M059J (cell line): ENCODE measurements around the gene SLC7A10. TPM values are rescaled to one million over a fixed set of nuclear protein-coding genes. Genes with fewer than 3 reads are reported as not detected.

Experiments used
- DNase-seq: peaks from one replicate; pipeline ENCODE4 v3.0.0-alpha.2; 2012; ENCODE audit warnings: low read depth
- total RNA-seq: library from RNA; depleted of rRNA; stranded (reverse); fragments of >200 nt; shearing (Covaris generic); gene quantifications from 2 replicates; pipeline ENCODE4 v1.2.3, GENCODE V29; 2014; rRNA removed

SLC7A10 gene
- not detected in 2 replicates for total RNA-seq

DNA sequence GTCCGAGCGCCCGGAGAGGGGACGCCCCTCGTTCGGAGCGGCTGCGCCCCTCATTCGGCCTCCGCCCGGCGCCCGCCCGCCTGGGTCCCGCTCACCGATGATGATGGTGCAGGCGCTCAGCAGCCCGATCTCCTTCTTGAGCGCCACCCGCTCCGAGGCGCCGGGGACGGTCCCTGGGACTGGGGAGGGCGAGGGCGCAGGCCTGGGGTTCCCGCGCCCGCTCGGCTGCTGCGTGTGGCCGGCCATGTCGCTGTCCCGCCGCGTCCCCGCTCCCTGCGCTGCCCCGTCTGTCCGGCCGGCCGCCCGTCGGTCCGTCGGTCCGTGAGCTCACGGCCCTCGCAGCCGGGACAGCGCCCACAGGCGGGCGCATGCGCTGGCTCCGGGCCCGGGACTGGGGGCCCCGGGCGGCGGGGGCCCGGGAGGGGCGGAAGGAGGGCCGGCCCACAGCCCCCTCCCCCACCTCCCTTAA is at the start of gene SLC7A10:
Gene SLC7A10, minus strand, starts transcription at position 393 of the 469 bp plus-strand sequence. Its CDS starts 147 bp downstream, at position 246.
- no peak for DNase-seq

DNA sequence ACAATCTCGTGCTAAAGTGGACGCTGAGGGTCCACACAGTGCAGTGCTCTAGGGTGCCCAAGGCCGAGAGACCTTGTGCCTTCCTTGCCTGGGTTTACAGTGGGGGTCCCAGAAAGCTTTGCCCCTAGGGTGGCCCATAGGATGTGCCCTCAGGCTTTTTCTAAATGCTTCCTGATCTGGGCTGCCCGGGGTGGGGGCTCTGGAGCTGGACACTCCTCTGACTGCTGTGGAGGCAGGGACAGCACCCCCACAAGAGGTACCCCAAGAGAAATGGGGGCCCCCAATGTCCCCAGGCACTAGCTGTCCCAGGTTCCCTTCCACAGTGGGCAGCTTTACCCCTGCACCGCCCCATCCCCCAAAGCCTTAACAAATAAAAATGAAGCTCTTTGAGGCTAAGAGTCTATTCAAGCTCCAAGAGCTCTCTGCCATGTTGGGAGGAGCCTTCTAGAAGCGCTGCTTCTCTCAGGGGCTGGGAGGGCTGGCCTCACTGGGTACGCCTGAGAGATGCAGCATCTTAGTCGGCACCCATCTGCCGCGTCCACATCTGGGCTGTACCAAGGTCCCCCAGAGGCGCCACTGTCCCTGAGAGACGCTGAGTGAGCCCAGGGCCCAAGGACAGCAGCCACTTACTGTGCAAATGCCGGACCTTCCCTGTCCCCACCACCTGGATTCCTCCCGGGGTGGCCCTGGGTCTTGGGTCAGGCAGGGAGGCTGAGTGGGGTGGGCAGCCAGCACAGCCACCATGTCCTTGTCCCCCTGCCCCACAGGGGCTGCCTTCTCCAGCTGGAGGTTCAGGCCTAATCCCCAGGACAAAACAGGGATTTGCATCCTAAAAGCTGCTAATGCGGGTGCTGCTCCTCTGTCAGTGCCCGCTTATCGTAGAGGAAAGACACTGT is 49.3 kb upstream of the SLC7A10 start:
- DNase-seq = no peak

DNA sequence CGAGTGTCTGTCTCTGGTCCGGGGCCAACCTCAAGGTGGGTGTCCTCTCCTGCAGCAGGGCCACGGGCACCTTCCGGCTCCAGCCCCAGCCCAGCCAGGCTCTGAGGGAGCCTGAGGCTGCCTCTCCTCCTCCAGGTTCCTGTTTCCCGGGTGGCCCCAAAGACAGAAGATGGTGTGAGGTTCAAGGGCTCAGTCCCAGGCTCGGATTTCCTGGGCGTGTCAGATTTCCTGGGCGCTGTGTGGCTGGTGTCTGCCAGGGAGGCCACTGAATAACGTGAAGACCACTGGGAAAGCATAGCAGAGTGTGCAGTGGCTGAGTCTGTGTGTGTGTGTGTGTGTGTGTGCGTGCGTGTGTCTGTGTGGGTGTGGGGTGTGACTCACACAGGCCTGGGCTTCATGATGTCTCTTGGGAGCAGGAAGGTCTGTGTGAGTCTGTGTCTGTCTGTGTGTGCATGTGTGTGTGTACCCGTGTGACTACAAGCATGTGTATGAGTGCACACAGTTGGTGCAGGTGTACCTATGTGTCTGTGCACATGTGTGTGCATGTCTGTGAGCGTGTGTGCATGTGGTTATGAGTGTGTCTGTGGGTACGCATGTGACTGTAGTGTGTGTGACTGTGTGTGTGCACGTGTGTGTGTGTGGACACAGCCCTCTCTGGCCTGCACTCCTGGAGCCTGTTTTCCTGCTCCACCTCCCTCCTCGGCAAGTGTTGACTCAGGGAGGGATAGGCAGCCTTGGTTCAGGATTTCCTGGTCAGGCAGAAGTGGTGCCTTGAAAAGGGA is 48.4 kb upstream of the SLC7A10 start:
- DNase-seq = peak; percentile 51

DNA sequence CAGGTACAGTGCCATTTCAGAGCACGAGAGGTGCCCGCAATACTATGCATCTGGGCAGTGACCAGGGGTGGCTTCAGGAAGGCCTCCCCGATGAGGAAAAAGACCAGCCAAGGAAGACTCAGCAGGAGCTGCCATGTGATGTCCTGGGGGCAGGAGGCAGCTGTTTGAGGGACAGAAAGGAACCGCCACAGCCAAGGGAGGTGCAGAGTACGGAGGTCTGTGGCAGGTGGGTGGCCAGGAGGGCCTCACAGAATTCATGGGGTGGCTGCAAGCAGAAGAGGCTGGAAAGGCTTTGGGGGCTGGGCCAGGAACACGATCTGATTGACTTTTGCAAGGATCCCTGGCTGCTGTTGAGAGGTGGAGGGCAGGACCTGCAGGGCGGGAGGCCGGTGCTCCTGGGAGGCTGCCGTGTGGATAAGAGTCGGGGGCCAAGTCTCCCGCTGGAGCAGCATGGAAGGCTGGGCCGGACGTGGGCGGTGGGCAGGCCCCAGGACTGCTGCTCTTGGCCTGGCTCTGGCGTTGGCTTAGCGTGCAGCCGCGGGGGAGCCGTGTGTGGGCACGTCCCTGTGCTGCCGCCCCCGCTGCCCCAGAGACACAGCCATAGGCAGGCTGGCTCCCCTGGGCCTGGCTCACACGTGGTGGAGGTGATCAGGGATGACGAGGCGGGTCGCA is 47.6 kb upstream of the SLC7A10 start:
- DNase-seq = no peak

DNA sequence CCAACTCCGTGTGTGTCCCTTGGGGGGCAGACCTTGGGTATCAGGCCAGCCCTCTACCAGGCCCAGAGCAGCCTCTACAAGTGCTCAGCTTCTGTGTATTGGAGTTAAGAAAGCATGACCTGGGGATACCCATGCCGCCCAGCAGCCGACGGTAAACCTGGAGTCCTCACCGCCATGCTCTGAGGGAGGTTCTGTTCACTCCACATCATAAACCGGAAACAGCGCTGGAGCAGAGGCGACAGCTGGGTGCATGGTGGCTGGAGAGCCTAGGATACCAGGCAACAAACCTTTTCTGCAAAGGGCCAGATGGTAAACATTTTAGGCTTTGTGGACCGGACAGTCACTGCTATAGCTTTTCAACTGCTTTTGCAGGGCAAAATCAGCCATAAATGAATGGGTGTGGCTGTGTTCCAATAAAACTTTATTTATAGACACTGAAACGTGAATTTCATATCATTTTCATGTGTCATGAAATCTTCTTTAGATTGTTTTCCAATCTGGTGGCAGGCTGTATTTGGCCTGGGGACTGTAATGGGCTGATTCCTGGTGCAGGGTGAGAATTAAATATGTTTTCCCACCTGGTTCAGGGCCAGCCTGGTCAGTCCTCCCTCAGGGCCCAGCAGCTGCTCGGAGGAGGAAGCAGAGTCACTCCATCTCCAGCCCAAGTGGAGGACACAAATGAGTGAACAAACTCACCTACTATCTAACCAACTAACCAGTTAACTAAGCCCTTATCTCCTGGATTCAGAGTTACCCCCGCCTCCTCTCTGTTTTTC is 45.8 kb upstream of the SLC7A10 start:
- DNase-seq = no peak

DNA sequence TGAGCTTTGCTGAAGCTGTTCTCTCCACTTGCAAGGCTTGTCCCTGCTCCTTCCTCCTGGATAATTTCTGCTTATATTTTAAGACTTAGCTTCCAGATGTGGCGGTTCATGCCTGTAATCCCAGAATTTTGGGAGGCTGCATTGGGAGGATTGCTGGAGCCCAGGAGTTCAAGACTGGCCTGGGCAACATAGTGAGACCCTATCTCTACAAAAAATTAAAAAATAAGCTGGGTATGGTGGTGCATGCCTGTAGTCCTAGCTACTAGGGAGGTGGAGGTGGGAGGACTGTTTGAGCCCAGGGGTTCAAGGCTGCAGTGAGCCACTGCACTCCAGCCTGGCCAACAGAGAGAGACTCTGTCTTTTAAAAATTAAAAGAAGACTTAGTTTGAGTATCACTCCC is 45.1 kb upstream of the SLC7A10 start:
- DNase-seq = no peak

DNA sequence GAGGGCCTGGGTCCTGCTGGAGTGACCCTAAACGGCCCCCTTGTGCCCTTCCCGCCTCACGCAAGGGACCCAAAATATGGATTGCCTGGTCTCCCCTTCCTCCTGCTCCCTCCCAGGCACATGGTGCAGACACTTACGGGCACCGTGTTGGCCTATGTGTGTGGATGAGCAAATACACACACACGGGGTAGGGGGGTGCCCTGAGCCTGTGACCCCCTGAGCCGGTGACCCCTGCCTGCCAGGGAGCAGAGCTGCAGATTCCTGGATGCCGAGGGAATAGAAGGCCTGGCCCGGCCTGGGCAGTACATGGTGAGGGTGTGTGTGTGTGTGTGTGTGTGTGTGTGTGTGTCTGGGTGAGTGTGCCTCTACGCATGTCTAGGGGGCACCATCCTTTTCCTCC is 43.4 kb upstream of the SLC7A10 start:
- no peak for DNase-seq

DNA sequence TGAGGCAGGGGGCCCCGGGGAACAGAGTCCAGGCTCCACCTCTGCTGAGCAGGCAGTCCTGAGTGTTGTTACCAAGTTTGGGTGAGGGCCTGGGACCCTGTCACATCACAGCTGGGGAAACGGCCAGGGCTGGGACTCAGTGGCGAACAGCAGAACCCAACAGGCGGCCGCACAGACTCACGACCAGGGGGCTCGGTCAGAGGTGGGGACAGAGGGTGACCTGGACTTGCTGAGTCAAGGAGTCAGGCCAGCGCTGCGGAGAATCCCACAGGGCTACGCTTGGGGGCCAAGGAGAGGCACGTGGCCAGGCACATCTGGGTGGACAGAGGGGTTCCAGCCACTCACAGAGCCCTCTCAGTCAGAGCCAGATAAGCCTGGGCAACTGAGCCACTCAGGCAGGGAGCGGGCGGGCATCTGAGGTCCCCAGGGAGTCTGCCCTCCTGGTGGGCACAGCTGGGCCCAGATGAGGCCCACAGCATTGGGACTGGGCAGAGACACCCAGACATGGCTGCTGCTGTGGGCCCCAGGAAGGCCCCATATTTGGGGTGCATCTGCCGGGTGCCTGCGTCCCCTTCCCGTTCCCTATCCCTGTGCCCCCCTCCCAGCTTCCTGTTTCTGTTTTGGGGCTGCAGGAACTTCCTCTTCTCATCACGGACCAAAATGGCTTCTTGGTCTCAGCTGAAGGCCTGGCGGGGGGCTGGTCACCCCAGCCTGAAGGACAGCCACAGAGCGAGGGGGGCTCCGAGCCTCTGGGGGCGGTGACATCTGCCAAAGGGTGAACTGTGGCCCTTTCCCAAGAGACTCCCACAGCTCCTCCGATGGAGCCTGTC is 42.7 kb upstream of the SLC7A10 start:
- no peak for DNase-seq

DNA sequence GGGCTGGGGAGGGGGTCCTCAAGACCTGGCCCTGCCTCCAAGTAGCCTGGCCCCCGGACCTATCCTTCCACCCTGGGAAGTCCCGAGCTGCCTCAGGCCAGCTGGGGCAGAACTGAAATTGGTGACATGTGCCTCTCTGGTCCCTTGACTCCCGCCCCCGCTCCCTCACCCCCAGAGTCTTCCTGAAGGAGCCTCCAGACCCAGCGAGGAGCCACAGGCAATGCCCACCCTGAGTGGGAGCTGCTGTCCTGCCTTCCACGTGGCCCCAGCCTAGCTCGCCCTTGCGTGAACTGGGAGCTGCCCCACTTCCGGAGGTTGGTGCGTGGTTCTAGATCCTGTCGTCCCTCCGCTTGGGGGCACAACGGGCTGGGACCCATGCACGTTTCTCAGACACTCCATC is 42.1 kb upstream of the SLC7A10 start:
- DNase-seq = no peak

DNA sequence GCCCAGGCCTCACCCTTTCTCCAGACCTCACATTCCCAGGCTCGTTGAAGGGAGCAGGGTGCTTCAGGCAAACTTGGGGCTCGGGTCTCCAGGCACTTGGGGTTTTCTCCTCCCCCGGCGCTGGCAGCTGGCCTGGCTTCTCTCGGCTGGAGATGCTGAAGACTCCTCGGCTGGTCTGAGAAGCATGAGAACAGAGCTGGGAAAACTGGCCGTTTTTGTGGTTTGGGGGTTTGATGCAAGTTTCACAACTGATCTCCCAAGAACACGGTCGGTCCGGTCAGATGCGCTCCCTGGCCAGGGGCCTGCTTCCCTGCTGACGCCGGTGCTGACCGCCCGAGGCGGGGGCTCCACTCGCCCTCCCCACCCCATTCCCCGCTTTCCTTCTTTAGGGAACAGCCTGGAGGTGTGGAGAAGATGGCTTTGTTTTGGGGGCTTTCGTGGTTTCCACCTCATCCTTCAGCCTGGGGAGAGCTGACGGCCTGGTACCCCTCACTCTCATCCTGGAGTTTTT is 41.4 kb upstream of the SLC7A10 start:
- DNase-seq = no peak

DNA sequence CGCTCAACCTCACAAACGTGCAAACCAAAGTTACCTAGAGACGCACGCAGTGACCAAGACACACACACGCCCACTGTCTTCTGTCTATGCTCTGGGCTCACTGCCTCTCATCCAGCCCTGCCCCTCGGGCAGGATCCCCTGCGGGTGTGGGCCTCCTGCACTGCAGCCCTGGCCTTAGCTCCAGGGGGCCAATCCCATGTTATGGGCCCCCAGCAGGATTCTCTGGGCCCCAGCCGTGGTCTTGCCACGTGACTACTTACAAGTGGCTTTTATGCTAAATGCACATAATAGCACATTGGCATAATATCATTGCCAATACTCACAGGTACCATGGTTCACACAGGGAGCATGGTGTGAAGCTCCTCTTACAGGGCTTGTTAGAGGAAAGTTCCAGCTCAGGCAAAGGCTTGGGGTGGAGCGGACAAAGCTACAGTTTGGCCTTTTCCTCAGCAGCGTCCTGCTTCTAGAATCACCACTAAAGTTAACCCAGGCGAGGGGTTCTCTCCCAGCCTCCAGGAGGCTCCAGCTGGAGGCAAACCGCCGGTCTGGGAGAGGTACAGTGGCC is 39.3 kb upstream of the SLC7A10 start:
- no peak for DNase-seq

DNA sequence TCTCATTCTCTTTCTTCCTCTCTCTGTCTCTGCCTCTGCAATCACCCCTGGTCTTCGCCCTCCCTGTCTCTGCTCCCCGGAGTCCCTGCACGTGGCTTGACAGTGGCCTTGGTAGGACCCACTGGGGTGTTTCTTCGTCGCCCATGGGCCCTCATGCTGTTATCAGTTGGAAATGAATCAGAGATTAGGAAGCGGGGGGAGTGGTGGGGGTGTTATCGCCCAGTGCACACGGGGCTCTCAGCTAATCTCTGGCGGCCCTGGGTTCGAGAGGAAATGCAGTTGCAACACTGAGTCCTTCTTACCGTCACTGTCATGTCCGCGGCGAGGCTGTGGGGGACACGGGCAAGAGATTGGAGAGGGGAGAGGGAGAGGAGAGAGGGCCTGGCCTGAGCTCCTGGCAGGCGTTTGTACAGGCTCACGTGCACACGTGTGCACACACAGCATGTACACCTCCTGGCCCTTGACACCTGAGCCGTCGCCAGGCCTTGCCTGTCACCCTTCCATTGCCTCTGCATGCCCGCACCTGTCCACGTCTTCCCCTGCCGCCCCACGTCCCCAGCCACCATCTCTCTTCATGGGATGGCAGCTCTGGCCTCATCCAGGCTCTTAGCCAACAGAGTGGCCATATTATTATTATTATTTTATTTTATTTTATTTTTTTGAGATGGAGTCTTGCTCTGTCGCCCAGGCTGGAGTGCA is 37.8 kb upstream of the SLC7A10 start:
- no peak for DNase-seq

DNA sequence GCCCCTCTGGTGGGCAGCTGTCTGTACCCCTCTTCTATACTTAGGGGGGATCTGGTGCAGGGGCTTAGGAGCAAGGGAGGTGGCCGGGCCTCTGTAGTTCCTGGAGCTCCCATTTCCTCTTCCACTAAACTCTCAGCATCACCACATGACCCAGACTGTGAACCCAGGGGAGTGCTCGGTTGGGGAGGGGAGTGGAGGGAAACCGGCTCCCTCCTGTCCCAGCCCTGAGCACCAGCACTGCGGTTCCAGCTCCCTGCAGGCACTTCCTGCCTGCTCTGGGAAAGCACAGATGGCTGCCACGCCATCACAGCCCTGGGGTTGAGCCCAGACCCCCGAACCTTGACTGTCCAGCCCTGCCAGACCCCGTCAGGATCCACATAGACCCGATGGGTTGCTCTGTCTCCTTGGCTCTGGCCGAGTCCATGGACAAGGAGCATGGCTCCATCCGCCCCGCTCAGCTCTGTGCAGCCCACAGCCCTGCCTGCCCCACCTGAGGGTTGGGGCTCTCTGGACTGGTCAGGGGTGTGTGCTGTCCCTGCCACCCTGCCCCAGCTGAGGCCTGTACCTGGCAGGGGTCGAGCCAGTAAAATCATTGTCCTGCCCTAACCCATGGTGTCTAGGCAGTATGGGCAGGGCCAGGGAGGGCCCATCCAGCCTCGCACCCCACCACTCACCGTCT is 36.0 kb upstream of the SLC7A10 start:
- DNase-seq = no peak

DNA sequence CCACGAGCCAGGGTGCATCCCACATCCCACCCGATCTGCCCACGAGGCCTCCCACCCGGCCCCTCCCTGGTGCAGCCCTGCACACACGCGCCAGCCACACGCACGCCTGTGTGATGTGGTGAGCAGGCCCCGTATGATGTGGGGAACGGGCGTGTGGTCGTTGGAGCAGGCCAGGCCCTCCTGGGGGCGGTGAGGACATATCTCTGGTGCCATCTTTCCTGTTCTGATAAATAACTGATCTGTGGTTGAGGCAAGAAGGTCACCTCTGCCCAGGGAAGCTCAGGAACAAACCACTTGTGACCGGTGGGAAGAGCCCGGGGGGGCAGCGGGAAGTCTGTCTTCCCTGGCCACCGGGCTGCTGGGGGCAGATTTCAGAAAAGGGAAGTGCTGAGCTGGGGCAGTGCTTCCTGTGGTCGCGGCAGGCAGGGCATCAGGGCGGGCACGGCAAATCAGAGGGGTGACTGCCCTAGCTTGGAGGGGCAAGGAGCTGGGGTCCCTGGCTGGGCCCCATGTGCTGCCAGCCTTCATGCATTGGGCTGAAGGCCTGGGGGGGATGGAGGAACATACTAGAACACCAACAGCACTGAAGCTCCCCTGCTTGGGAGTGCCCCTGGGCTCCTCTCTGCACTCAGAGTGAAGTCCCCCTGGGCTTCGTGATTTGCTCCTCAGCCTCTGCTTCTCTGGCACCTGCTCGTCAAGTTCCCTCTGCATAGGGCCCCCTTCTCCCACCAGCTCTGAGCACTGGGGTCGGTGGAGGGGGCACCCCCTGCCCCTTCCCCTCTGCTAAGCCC is 35.2 kb upstream of the SLC7A10 start:
- DNase-seq = no peak

DNA sequence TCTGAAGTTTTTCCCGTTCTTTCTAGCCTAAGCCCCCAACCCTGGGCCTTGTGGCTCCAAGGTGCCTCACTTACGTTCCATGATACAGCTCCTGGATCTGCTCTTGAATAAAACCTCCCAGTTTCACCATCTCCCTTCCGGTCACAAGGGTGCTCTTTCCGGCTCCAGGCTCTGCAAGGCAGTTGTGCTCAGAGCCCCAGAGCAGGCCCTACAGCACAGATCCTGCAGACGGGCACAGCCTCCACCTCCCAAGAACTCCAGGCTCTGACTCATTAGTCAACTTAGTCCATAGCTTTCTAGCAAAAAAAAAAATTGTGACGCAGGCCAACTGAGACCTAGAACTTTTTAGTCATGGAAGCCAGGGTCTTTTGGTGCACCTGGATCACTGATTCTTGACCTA is 33.9 kb upstream of the SLC7A10 start:
- peak; percentile 28 for DNase-seq

DNA sequence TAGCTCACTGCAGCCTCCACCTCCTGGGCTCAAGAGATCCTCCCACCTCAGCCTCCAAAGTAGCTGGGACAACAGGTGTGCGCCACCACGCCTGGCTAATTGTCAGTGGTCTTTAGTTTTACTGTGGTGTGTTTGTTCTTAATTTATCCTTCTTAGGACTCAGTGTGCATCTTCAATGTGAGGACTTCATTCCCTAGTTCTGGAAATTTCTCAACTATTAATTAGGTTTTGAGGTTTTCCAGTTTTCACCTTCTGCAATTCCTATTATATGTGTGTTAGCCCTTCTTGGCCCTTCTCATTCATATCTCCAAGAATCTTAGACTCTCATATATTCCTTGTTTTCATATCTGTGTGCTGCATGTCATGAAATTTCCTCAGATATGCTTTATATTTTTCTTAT is 32.2 kb upstream of the SLC7A10 start:
- DNase-seq = no peak

DNA sequence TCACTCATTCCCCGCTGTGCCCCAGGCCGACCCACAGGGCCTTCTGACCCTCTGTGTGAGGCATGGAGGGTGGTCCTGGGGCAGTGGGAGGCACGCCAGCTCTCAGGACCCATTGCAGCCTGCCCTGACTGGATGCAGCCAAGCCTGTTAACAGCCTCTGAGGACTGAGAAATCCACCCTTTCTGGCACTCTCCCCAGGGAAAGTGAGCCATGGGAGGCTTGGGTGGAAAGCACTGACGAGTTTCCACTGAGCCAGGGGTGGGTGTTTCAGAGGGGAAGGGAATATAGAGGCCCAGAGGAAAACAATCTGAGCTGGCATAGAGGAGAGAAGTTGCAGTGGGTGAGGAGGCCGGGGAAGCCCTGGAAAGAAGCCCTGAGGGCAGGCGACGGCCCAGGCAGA is 30.6 kb upstream of the SLC7A10 start:
- no peak for DNase-seq

DNA sequence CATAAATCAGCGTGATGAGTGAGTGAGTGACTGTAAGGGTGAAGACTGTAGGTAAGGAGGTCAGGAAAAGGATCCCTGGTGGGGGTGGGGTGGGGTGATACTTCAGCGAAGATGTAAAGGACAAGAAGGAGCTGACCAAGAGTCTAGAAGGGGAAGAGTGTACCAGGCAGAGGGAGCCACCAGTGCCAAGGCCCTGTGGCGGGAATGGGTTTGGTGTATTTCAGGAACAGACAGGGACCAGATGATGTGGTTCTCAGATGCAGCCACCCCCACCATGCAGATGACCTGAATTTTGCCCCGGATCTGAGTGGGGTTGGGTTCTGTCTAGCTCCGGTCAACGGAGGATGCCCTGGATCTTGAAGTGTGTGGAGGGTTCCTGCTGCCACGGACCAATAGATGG is 30.1 kb upstream of the SLC7A10 start:
- no peak for DNase-seq
